Measurements from ENCODE around the gene NCAM2.
"Not testable (repeated sequence)": the region's sequence is repeated elsewhere in the genome, so short reads cannot be mapped to it uniquely, and the experiment has no call there.

Gene NCAM2

DNA sequence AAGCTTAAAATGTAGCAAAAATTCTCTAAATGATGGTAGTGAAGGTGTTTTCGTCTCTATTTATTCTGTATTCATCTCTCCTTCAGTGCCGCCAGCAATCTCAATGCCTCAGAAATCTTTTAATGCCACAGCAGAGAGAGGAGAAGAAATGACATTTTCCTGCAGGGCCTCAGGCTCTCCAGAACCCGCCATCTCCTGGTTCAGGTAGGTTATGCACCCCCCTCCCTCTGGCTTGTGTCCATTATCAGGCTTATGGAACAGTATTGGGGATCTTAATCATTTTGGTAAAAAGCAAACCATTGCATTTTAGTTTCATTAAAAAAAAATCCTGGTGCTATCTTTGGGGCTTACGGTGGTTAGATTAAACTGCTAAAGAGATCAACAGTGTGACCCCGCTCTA lies 326.1 kb downstream of the NCAM2 start:
- no peak for DNase-seq (ENCODE audit: low spot score)

DNA sequence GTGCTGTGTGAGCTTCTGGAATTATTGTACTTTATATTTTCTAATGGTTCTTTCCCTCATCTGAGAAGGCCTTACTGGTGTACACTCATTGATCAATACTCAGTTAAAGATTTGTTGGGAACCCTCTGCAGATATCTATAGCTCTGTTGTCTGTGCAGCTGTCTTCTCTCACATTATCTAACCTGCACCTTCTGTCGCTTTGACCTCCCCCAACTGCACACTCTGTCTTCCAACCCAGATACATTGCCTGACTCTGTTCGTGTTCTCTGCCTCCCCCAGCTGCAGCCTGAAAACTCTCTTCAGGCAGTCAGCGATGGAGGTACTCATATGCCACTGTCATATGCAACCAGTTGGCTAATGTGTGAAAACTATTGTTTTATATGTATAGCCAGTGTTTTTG lies 334.3 kb downstream of the NCAM2 start:
- DNase-seq (ENCODE audit: low spot score): no peak

DNA sequence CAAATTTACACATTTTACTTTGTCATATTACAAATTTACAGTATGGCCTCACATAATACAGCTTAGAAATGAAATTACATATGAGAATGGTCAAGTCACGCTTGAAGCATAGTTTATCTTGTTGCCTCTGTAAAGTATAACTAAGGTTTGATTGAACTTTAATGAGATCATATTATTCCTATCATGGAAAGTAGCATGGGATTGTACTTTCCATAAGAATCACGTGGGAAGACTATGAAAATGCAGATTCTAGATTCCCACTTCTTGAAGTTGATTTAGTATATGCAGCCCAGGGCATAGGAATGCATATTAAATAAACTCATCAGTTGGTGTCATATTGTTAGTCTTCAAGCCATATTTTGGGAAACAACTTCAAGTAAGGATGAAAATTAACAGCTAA lies 342.8 kb downstream of the NCAM2 start:
- DNase-seq (ENCODE audit: low spot score): no peak

DNA sequence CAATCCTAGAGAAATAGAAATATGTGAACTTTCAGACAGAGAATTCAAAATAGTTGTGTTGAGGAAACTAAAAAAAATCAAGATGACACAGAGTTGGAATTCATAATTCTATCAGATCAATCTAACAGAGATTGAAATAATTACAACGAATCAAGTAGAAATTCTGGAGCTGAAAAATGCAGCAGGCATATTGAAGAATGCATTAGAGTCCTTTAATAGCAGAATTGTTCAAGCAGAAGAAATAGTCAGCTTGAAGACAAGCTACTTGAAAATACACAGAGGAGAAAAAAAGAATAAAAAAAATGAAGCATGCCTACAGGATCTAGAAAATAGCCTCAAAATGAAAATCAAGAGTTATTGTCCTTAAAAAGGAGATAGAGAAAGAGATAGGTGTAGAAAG lies 347.1 kb downstream of the NCAM2 start:
- DNase-seq (ENCODE audit: low spot score): no peak

DNA sequence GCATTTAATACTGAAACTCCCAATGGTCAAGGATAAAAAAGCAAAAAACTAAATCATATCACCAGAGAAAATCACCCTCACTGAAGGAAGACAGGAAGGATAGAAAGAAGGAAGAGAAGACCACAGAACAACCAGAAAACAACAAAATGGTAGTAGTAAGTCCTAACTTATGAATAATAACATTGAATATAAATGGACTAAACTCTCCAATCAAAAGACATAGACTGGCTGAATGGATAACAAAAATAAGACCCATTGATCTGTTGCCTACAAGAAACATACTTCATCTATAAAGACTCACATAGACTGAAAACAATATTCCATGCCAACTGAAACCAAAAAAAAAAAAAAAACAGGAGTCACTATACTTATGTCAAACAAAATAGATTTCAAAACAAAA lies 347.7 kb downstream of the NCAM2 start:
- DNase-seq (ENCODE audit: low spot score): no peak

DNA sequence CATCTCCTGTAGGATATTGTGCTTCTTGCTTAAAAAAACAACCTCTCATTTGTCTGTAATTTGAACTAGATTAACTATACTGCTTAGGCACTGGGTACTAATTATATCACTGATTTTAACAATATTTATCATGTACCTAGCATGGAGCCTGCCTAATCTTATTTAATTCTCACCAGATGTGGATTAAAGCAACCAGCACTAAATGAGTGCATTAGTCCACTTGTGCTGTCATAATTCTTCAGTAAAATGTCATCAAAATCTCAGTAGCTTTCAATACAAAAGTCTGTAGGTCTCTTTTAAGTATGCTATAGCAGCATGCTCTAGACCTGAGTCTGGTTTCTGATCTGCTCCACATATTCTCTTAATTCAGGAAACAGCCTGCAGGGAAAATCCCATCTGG lies 368.1 kb downstream of the NCAM2 start:
- no peak for DNase-seq (ENCODE audit: low spot score)

DNA sequence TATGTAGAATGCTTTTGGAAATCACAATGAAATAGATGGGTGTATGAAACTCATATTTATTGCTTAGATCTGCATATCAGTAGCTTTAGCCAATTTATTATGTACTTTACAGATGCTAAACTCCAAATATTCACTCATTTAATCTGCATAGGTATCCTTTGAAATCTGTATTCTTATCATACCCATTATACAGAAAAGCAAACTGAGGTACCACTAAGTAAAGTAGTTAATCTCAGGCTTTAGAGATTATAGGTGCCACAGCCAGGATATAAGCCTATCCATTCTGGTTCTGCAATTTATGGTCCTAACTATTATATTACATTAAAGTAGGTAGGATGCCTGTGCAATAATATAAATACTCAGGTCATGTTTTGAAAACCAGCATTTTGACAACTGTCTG lies 369.4 kb downstream of the NCAM2 start:
- DNase-seq (ENCODE audit: low spot score): no peak

DNA sequence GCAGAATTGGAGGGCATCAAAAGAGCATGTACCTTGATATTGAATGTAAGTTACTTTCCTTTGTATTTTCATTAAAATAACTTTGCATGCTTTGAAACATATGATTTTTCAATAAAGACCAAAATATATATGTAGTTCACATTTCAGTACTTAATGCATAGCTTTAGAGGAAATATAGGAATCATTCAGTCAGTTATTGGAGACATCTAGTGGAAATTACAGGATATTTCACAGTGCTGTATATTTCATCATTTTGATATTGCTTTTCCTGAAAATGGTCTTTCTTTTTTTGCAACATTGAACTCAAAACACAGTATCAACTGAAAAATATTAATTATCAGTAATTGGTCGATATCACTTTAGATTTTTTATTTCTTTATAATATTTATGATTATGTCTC lies 375.8 kb downstream of the NCAM2 start:
- DNase-seq (ENCODE audit: low spot score): no peak

DNA sequence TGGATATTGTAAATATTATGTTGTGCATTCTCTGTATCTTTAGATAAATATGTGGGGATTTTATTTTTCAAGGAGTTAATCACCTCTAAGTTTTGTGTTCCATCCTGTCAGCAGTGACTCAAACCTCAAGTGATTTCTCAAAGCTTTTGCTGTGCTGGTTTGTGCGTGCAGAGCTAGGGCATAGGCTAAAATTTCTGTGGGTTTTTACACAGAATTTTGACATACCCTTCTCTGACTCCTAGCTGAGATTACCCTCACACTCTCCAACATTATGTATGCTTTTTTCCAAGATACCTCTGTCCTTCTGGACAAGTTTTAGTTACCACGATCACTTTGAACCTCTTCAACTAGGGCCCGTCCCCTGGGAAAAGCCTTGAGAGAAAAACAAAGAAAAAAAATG lies 384.9 kb downstream of the NCAM2 start:
- no peak for DNase-seq (ENCODE audit: low spot score)

DNA sequence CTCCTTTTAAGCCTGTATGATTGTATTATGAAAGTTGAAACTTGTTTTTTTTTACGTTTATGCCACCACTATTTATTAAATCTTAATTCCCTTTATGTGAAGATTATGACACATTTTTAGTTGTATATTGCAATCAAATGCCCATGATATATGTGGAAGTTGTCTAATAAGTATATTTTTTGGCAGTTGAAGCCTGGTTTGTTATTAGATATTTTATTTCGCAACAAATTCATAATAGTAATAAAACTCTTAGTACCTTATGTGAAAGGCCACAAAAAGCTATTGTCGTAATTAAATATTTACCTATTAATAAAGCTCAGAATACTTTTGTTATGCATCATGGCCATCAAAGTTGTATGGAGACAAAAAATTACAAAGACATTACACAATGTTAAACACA lies 386.8 kb downstream of the NCAM2 start:
- DNase-seq (ENCODE audit: low spot score): no peak

DNA sequence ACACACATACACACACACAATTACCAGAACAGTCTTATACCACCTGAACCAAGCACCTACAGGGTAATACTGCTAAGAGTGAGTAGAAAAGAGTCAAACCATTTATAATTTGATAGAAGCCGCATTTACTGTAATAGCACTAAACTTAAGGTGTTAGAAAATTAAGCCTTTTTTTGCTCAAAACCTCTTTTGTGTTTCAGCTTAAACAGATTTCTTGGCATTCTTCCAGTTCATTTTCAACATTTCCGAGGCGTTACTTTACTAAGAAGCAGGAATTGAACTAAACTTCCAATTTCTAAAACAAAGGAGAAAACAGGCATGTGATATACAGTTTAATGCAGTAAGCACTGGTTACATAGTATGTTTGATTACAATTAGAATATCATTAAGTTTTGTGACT lies 387.2 kb downstream of the NCAM2 start:
- DNase-seq (ENCODE audit: low spot score): no peak

DNA sequence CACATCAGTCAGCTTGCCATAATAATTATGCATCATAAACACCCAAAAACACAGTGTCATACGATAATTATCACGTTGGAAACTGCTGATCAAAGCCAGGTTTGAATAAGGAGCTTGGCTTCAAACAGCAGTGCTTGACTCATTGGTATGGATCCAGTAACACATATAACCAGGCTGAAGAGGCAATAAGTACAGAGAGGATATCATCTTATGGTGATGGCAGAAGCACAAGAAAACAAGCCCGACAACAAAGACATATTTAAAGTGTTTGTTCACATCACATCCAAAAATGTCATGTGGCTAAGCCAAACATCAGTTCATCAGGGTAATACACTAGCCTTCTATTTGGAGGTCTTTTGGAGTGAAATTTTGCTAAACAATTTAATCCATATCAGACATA lies 389.7 kb downstream of the NCAM2 start:
- no peak for DNase-seq (ENCODE audit: low spot score)

DNA sequence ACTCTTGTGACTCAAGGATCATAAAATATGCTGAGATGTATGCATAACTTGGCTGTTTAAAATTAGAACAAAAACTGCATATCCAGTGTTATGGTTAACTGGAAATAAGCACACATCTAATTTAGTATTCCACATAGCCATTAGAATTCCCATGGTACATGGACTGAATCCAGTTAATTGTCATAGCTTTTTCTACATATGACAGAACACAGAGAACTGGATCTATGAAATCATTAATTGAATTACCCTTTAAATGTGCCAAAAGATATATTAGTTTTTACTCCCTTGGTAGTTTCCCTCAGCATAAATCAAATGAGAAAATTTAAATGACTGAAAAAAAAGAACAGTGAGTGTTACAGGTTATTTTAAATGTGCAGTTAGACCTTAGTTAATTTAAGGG lies 395.9 kb downstream of the NCAM2 start:
- DNase-seq (ENCODE audit: low spot score): no peak

DNA sequence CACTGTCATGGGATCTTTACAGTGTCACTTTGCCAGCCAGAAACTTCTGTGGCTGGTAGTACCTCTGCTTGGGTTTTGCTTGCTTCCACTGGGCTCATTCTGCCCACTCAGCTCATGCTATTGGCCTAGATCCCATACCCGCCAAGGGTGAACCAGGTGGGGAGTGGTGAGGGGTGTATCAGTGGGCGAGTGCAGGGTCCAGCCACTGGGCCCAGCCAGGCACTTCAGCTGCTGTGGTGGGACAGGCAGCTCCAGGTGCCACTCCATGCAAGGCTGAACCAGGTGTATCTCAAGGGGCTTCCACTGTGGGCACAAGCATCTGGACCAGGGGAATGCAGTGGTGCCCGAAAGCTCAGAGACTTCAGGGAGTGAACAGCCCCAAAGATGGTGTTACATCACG lies 398.2 kb downstream of the NCAM2 start:
- no peak for DNase-seq (ENCODE audit: low spot score)

DNA sequence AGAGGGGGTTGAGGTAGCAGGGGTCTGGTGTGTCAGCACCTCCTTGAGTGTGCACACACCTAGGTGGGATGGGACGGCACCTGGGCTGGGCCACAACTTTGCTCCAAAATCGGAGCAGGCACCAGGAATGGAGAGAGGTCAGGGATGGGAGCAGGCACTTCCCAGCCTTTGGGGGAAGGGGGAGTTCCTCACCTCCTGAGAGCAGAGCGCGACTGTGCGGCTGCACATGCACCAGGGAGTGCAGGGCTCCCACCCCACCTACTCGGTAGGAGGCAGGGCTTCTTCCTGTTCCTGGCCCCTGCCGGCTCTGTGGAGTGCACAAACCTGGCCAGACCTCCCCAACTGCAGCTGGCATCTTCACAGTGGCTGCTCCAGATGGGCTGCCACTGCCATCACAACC lies 399.3 kb downstream of the NCAM2 start:
- DNase-seq (ENCODE audit: low spot score): no peak

DNA sequence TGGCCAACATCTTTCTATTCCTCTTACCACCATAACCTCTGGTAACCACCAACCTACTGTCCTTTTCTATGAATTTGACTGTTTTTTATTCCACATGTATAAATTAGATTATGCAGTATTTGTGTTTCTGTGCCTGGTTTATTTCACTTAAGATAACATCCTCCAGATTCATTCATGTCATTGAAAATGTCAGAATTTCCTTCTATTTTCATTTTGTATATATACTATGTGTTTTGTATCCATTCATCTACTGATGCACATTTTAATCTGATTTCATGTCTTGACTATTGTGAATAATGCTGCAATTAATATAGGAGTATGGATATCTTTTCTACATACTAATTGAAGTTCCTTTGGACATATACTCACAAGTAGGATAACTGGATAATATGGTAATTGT lies 403.2 kb downstream of the NCAM2 start:
- no peak for DNase-seq (ENCODE audit: low spot score)

DNA sequence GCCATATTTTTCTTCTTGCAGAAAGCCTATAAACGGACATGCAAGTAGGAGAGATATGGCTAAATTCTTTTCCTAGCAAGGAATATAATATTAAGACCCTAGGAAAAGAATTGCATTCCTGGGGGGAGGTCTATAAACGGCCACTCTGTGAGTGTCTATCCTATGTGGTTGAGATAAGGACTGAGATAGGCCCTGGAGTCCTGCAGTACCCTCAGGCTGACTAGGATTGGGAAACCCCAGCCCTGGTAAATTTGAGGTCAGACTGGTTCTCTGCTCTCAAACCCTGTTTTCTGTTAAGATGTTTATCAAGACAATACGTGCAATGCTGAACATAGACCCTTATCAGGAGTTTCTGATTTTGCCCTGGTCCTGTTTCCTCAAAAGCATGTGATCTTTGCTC lies 404.0 kb downstream of the NCAM2 start:
- DNase-seq (ENCODE audit: low spot score): not testable (repeated sequence)

DNA sequence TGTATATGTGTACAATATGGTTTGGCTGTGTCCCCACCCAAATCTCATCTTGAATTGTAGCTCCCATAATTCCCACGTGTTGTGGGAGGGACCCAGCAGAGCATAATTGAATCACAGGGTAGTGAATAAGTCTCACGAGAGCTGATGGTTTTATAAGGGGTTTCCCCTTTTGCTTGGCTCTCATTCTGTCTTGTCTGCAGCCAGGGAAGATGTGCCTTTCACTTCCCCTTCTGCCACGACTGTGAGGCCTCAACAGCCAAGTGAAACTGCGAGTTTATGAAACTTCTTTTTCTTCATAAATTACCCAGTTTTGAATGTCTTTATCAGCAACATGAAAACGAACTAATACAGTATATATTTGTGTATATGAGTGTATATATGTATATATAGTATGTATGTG lies 406.1 kb downstream of the NCAM2 start:
- DNase-seq (ENCODE audit: low spot score): not testable (repeated sequence)

DNA sequence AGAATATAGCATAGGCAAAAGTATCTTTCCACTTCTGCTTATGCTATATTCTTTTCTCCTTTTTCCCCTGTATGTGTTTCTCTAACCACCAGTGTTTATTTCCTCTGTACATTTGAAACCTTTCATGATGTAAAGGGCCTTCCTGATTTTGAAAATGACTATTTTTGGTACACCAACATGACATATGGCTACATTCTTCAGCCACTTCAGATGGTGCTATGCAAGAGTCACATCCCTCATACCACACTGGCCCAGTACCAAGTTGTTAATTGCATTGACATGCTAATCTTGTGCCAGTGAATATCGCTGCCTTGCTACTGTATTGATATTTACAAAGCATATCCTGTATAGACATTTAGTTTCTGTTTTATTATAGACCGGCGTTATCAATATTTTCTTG lies 408.7 kb downstream of the NCAM2 start:
- no peak for DNase-seq (ENCODE audit: low spot score)

DNA sequence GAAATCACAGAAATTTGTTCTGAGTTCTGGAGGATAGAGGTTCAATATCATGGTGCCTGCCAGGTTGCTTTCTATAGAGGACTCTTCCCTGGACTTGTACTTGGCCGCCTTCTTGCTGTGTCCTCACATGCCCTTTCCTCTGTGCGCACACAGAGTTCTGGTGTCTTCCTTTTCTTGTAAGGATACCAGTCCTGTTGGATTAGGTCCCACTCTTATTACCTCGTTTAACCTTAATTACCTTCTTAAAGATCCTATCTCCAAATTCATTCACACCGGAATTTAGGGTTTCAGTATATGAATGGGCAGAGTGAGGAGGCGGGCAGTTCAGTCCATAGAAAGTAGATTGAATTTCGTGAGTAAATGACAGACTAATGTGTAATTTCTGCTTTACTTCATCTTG lies 413.9 kb downstream of the NCAM2 start:
- DNase-seq (ENCODE audit: low spot score): no peak

DNA sequence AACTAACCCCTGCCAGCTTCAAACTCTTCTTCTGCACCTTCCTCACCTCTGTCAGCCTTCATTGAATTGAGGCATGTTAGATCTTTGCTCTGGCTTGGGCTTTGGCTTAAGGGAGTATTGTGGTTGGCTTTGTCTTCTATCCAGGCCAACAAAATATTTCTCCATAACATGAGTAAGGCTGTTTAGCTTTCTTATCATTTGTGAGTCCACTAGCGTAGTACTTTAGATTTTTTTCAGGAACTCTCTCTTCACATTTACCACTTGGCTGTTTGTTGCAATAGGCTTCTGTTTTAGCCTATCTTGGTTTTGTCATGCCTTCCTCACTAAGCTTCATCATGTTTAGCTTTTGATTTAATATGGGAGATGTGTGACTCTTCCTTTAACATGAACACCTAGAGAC lies 417.5 kb downstream of the NCAM2 start:
- DNase-seq (ENCODE audit: low spot score): no peak

DNA sequence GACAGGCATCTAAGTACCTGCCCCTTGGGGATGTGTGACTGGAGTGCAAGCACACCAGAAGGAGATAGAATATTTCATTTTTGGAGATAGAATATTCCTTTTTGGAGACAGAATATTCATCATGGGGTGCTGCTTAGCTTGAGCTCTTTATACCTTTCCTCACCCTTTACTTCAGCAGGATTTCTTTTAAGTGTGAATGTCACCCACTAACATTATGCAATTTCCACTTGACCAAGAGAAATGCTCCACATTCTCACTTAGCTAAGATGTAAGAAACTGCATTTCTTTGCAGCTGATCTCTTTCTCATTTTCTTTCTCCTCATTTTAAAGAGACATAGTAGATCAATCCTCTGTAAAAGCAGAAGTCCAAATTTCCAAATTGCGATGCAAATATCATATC lies 436.7 kb downstream of the NCAM2 start:
- no peak for DNase-seq (ENCODE audit: low spot score)

DNA sequence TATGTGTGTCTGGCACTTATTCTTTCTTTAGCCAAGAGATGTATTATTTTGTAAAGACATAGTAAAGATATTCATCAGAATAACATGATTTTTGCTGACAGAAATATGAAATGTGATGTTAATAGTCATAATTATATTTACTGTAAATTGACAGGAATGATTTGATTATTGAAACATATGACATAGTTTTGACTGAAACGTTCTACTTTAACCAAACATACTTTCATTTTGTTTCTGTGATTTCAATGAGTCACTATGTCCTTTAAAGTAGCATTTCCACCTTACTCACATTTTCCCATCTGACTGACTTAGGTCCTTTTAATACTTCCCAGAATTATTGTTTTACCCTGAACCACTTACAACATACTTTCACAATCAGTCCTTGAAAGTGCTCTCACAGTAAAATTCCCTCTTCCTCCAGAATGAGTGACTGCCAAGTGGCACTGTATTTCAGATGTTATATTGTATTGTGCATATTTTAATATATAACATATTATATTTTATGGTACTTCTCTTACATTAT lies 437.9 kb downstream of the NCAM2 start:
- peak; percentile 9 for DNase-seq (ENCODE audit: low spot score)

DNA sequence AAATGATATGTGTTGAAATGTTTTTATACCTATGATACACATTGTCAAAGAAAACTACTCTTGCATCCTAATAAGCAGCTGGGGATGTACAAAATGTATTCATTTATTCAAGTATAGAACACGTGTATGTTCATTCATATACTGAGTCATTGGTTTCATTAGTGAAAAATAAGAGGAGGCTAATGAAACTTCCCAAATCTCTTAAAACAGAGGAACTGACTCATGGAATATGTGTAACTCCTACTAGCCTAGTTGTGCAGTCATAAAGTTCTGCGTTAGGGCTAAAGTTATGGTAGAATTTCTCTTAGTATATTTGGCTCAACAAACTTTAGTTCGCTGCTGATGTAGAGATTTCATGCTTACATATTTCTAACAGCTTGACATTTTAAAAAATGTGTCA lies 441.6 kb downstream of the NCAM2 start:
- no peak for DNase-seq (ENCODE audit: low spot score)

DNA sequence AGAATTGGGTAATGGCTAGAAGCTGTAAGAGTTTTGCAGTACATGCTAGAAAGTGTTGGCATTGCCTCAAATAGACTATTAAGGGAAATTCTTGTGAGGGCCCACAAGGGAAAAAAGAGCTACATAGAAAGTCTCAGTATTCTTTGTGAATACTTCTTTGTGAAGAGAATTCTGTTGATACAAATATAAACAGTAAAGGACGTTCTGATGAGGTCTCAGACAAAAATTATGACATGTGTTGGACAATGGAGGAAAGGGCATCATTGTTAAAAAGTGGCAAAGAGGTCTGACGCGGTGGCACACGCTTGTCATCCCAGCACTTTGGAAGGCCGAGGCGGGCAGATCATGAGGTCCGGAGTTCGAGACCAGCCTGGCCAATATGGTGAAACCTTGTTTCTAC lies 458.9 kb downstream of the NCAM2 start:
- DNase-seq (ENCODE audit: low spot score): no peak
